ENCODE results near the gene ZNF441. TPM values are rescaled to one million over a fixed set of nuclear protein-coding genes. Genes with fewer than 3 reads are reported as not detected.
"Not testable (repeated sequence)": the region's sequence is repeated elsewhere in the genome, so short reads cannot be mapped to it uniquely, and the experiment has no call there.

ZNF441 gene
- total RNA-seq, 1 donor from 2014 or later, result not detected

- not testable (repeated sequence) for FAIRE-seq; H3K36me3 Mint-ChIP-seq (ENCODE audit: low read depth, unreplicated experiment); H3K4me3 ChIP-seq (ENCODE audit: insufficient read depth, low read depth, low read length)
Observed at GRCh38 chr19:11828957-11829876, 62.4 kb downstream of the ZNF441 start.

GRCh38 chr19:11832253-11832912 is 65.6 kb downstream of the ZNF441 start:
- H2AFZ ChIP-seq (ENCODE audit: low read depth, low read length), result no peak overlapping the region
- TF ChIP-seq CTCF (IDR thresholded peaks at IDR 0.05; ENCODE audit: insufficient read depth, low read depth, low read length) (no peak), EZH2 (IDR thresholded peaks at IDR 0.05; ENCODE audit: insufficient read depth, low read length) (no peak)
- FAIRE-seq (no peak), DNase-seq (ENCODE audit: low read depth) (no peak)
- H3K27me3 Mint-ChIP-seq (ENCODE audit: low read depth, unreplicated experiment), result no peaks in the 10 kb centered on the region
- H3K36me3 Mint-ChIP-seq (ENCODE audit: low read depth, unreplicated experiment), result no peaks in the 10 kb centered on the region
- H3K9me3 ChIP-seq (ENCODE audit: insufficient read depth, low read depth, low read length), result peaks cover 49% of the 10 kb centered on the region
- H3K9me3 Mint-ChIP-seq (ENCODE audit: unreplicated experiment), result peaks cover 24% of the 10 kb centered on the region
- no peak overlapping the region for H3K9ac ChIP-seq (ENCODE audit: low read length)
- peaks cover 30% of the 10 kb centered on the region for H3K36me3 ChIP-seq (ENCODE audit: insufficient read depth, low read length)
- H3K27me3 ChIP-seq (ENCODE audit: insufficient read depth, low read length), result no peaks in the 10 kb centered on the region
- no peaks in the 10 kb centered on the region for H3K4me1 ChIP-seq (ENCODE audit: insufficient read depth, low read length)
- no peaks in the 10 kb centered on the region for H4K20me1 ChIP-seq (ENCODE audit: insufficient read depth, low read length)
- no peaks in the 10 kb centered on the region for H3K4me1 Mint-ChIP-seq (ENCODE audit: low read depth, unreplicated experiment)
- H3K4me3 Mint-ChIP-seq (ENCODE audit: unreplicated experiment), result no peak overlapping the region
- no peak overlapping the region for H3K4me3 ChIP-seq (ENCODE audit: insufficient read depth, low read depth, low read length)
- H3K4me2 ChIP-seq (ENCODE audit: low read length), result no peak overlapping the region
- H3K79me2 ChIP-seq (ENCODE audit: insufficient read depth, low read length), result peaks cover 5% of the 10 kb centered on the region
- H3K27ac Mint-ChIP-seq (ENCODE audit: unreplicated experiment), result no peak overlapping the region
- H3K27ac ChIP-seq (ENCODE audit: low read depth, low read length), result no peak overlapping the region

More at GRCh38 chr19:11828957-11829876, 62.4 kb downstream of the ZNF441 start:
- peaks cover 24% of the 10 kb centered on the region for H3K9me3 Mint-ChIP-seq (ENCODE audit: unreplicated experiment)
- DNase-seq (ENCODE audit: low read depth); H4K20me1 ChIP-seq (ENCODE audit: insufficient read depth, low read length); H3K27ac ChIP-seq (ENCODE audit: low read depth, low read length); H3K79me2 ChIP-seq (ENCODE audit: insufficient read depth, low read length); H3K27me3 ChIP-seq (ENCODE audit: insufficient read depth, low read length); H2AFZ ChIP-seq (ENCODE audit: low read depth, low read length); H3K4me1 ChIP-seq (ENCODE audit: insufficient read depth, low read length); H3K27me3 Mint-ChIP-seq (ENCODE audit: low read depth, unreplicated experiment); H3K4me1 Mint-ChIP-seq (ENCODE audit: low read depth, unreplicated experiment); H3K9ac ChIP-seq (ENCODE audit: low read length); H3K4me3 Mint-ChIP-seq (ENCODE audit: unreplicated experiment); H3K27ac Mint-ChIP-seq (ENCODE audit: unreplicated experiment); H3K4me2 ChIP-seq (ENCODE audit: low read length): not testable (repeated sequence)
- peaks cover 34% of the 10 kb centered on the region for H3K9me3 ChIP-seq (ENCODE audit: insufficient read depth, low read depth, low read length)
- peaks cover 27% of the 10 kb centered on the region for H3K36me3 ChIP-seq (ENCODE audit: insufficient read depth, low read length)

GRCh38 chr19:11833541-11833940 is 66.7 kb downstream of the ZNF441 start:
- H3K9me3 ChIP-seq (ENCODE audit: insufficient read depth, low read depth, low read length), result peaks cover 52% of the 10 kb centered on the region
- H3K79me2 ChIP-seq (ENCODE audit: insufficient read depth, low read length), result peaks cover 4% of the 10 kb centered on the region
- no peak overlapping the region for H3K27ac ChIP-seq (ENCODE audit: low read depth, low read length)
- H3K4me3 ChIP-seq (ENCODE audit: insufficient read depth, low read depth, low read length), result no peak overlapping the region
- Mint-ChIP-seq H3K4me1 (ENCODE audit: low read depth, unreplicated experiment) (no peaks in the 10 kb centered on the region), H3K27ac (ENCODE audit: unreplicated experiment) (no peak overlapping the region), H3K4me3 (ENCODE audit: unreplicated experiment) (no peak overlapping the region), H3K9me3 (ENCODE audit: unreplicated experiment) (peaks cover 24% of the 10 kb centered on the region), H3K36me3 (ENCODE audit: low read depth, unreplicated experiment) (no peaks in the 10 kb centered on the region), H3K27me3 (ENCODE audit: low read depth, unreplicated experiment) (no peaks in the 10 kb centered on the region)
- no peaks in the 10 kb centered on the region for H3K4me1 ChIP-seq (ENCODE audit: insufficient read depth, low read length)
- FAIRE-seq (no peak), DNase-seq (ENCODE audit: low read depth) (no peak)
- peaks cover 30% of the 10 kb centered on the region for H3K36me3 ChIP-seq (ENCODE audit: insufficient read depth, low read length)
- TF ChIP-seq CTCF (IDR thresholded peaks at IDR 0.05; ENCODE audit: insufficient read depth, low read depth, low read length) (no peak), EZH2 (IDR thresholded peaks at IDR 0.05; ENCODE audit: insufficient read depth, low read length) (no peak)
- no peaks in the 10 kb centered on the region for H3K27me3 ChIP-seq (ENCODE audit: insufficient read depth, low read length)
- H3K9ac ChIP-seq (ENCODE audit: low read length), result no peak overlapping the region
- H3K4me2 ChIP-seq (ENCODE audit: low read length), result no peak overlapping the region
- H4K20me1 ChIP-seq (ENCODE audit: insufficient read depth, low read length), result no peaks in the 10 kb centered on the region
- H2AFZ ChIP-seq (ENCODE audit: low read depth, low read length), result no peak overlapping the region

Other genes starting within 250 kb of the ZNF441 start
- gene ECSIT, start 237.9 kb upstream of the ZNF441 start, total RNA-seq, result 17.8 and 21.9 TPM in 2 replicates
- 201 and 236 TPM in 2 replicates for gene CNN1, start 228.1 kb upstream of the ZNF441 start, total RNA-seq
- gene ELOF1, start 207.8 kb upstream of the ZNF441 start, total RNA-seq, result 75.7 and 78.8 TPM in 2 replicates
- gene ACP5, start 189.4 kb upstream of the ZNF441 start, total RNA-seq, result not detected in 2 replicates
- 20.4 and 20.5 TPM in 2 replicates for gene ZNF627, start 169.5 kb upstream of the ZNF441 start, total RNA-seq
- gene ZNF823, start 28.1 kb upstream of the ZNF441 start, total RNA-seq, result 2.2 and 5.4 TPM in 2 replicates
- gene ZNF491, start 31.5 kb downstream of the ZNF441 start, total RNA-seq, result not detected in 2 replicates
- gene ZNF440, start 47.3 kb downstream of the ZNF441 start, total RNA-seq, result not detected in 2 replicates
- gene ZNF439, start 81.7 kb downstream of the ZNF441 start, total RNA-seq, result not detected in 2 replicates
- gene ZNF69, start 120.8 kb downstream of the ZNF441 start, total RNA-seq, result not detected in 2 replicates
- not detected in 2 replicates for gene ZNF700, start 158.1 kb downstream of the ZNF441 start, total RNA-seq
- not detected in 2 replicates for gene ZNF763, start 198.0 kb downstream of the ZNF441 start, total RNA-seq

Data from astrocyte (in vitro differentiated cells and primary cell).